Thyroid gland (tissue), 4 donors: ENCODE results near the gene NOS1AP. TPM values are rescaled to one million over a fixed set of nuclear protein-coding genes. Genes with fewer than 3 reads are reported as not detected.

ENCODE experiments used
- DNase-seq, 2 donors: peaks; one replicate each; pipeline ENCODE4 v3.0.0-alpha.2; 2019
- H3K27ac ChIP-seq, 3 donors: fragments of 200-600 bp; sonication (generic); 1 replicate in 2 of 3; 2 replicates in 1 of 3; pipeline ENCODE4 v1.5.1; 2016 to 2019; ENCODE audit warnings: mild to moderate bottlenecking in 1 of 3, moderate library complexity in 1 of 3
- H3K27me3 ChIP-seq: fragments of 200-600 bp; sonication (generic); one replicate; pipeline ENCODE4 v1.5.1; 2019
- H3K36me3 ChIP-seq, 2 donors: fragments of 200-600 bp; sonication (generic); one replicate each; pipeline ENCODE4 v1.5.1; 2016 to 2019
- H3K4me1 ChIP-seq, 2 donors: fragments of 200-600 bp; sonication (generic); one replicate each; pipeline ENCODE4 v1.5.1; 2017 to 2019
- H3K4me3 ChIP-seq, 3 donors: fragments of 200-600 bp; sonication (generic); replicated peaks in 1 of 3; 1 replicate in 2 of 3; 2 replicates in 1 of 3; pipeline ENCODE4 v1.5.1; 2016; ENCODE audit warnings: mild to moderate bottlenecking in 1 of 3
- H3K9me3 ChIP-seq: fragments of 200-600 bp; sonication (generic); one replicate; pipeline ENCODE4 v1.5.1; 2017
- POLR2A ChIP-seq, 2 donors: fragments of 450-650 bp; IDR thresholded peaks; one replicate each; pipeline ENCODE4 v1.6.1; 2017; ENCODE audit warnings: antibody characterized with exemption in 2 of 2, mild to moderate bottlenecking in 2 of 2, moderate library complexity in 1 of 2
- WGBS, 2 donors: methylation state at CpG; one replicate each; pipeline ENCODE4 v1.1.5; 2017; 5-methylcytosine and 5-hydroxymethylcytosine counted together
- intact Hi-C: fragments of 100-400 bp; cut with DNase I; formaldehyde crosslinking; loops from one replicate; pipeline ENCODE4 v1.15.1; 2023
- total RNA-seq, 4 donors: library from RNA; depleted of rRNA; stranded (reverse); fragments of >200 nt; gene quantifications; one replicate each; pipeline ENCODE4 v1.2.3, GENCODE V29; 2016
- TF ChIP-seq, protein P1 (sequence below), 6 experiments: fragments of 200-600 bp in 3 of 6; fragments of 450-650 bp in 3 of 6; sonication (generic) in 3 of 6; IDR thresholded peaks; one replicate each; pipeline ENCODE4 v1.5.1; 2016 to 2019; ENCODE audit warnings: antibody characterized with exemption in 6 of 6, mild to moderate bottlenecking in 2 of 6, inconsistent platforms in 1 of 6, moderate library complexity in 1 of 6

NOS1AP gene
- total RNA-seq, 4 donors from 2014 or later, result 0.40 to 2.2 (median 0.54) TPM

- TF ChIP-seq, protein P1, sequence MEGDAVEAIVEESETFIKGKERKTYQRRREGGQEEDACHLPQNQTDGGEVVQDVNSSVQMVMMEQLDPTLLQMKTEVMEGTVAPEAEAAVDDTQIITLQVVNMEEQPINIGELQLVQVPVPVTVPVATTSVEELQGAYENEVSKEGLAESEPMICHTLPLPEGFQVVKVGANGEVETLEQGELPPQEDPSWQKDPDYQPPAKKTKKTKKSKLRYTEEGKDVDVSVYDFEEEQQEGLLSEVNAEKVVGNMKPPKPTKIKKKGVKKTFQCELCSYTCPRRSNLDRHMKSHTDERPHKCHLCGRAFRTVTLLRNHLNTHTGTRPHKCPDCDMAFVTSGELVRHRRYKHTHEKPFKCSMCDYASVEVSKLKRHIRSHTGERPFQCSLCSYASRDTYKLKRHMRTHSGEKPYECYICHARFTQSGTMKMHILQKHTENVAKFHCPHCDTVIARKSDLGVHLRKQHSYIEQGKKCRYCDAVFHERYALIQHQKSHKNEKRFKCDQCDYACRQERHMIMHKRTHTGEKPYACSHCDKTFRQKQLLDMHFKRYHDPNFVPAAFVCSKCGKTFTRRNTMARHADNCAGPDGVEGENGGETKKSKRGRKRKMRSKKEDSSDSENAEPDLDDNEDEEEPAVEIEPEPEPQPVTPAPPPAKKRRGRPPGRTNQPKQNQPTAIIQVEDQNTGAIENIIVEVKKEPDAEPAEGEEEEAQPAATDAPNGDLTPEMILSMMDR (IDR thresholded peaks at IDR 0.05), result no peak
- no peak for TF ChIP-seq POLR2A (IDR thresholded peaks at IDR 0.05)
Measured at GRCh38 chr1:162134646-162135045, 65.2 kb downstream of the NOS1AP start.

DNA sequence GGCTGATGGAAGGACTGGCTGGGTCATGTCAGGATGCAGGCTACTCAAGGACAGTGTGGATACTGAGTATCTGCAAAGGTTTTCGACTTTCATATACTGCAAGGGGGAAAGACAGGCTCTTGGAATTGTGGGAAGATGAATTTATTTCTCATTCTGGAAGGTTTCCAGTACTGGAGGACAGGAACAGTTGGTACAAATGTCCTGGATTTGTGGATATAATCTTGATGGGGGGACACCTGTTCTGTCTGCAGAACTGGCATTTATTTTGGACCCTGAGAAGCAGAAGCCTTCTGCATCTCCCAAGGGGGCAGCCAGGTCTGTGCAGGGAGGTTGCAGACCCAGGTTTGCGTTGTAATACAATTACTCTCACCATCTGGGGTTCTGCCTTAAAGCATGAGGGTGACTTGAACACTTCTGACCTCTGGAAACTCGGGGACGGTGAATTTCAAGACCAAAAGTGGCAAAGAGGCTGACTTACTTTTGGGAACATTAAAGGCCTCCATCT, 65.8 kb downstream of the NOS1AP start:
- intact Hi-C loops, result no loop called here
- WGBS, 2 donors, result 93 to 95% methylated on average over 4 of the region's 4 CpGs

More at GRCh38 chr1:162134646-162135045, 65.2 kb downstream of the NOS1AP start:
- DNase-seq, result no peak
- H3K36me3 ChIP-seq, result no peaks in the 10 kb centered on the region
- no peak overlapping the region for H3K4me3 ChIP-seq
- no peaks in the 10 kb centered on the region for H3K27me3 ChIP-seq
- no peaks in the 10 kb centered on the region for H3K9me3 ChIP-seq
- 90 to 92% methylated on average over 2 of the region's 2 CpGs for WGBS, 2 donors
- no peaks in the 10 kb centered on the region for H3K4me1 ChIP-seq
- no peak overlapping the region for H3K27ac ChIP-seq
- intact Hi-C loops, result no loop called here

DNA sequence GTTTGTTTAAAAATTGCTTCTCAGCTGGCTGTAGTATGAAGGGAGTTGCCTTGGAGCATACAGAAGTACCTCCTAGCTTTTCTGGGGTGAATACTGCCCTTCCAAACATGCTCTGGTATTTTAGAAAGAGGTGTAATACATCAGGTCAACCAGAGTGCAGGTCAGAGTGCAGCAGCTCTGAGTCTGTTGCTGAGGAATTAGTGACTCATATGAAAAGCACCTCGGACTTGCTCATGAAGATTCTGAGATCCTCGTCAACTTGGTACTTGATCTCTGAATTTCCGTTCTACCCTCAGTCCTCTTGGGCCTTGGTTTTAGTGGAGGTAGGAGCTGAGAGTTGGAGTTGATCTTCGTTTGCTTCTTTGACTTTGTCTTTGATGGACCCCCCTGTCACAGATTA, 67.3 kb downstream of the NOS1AP start:
- Histone ChIP-seq H3K4me1 (no peaks in the 10 kb centered on the region), H3K27me3 (no peaks in the 10 kb centered on the region), H3K9me3 (no peaks in the 10 kb centered on the region), H3K4me3 (no peak overlapping the region), H3K27ac (no peak overlapping the region), H3K36me3 (no peaks in the 10 kb centered on the region)
- TF ChIP-seq, protein P1 (IDR thresholded peaks at IDR 0.05), result no peak
- no peak for TF ChIP-seq POLR2A (IDR thresholded peaks at IDR 0.05)
- no peak for DNase-seq
- WGBS, 2 donors, result 74 to 83% methylated on average over 4 of the region's 4 CpGs
- intact Hi-C loops, result no loop called here

More for the DNA sequence above, 65.8 kb downstream of the NOS1AP start:
- Histone ChIP-seq H3K4me3 (no peak overlapping the region), H3K36me3 (no peaks in the 10 kb centered on the region), H3K27me3 (no peaks in the 10 kb centered on the region), H3K4me1 (no peaks in the 10 kb centered on the region), H3K9me3 (no peaks in the 10 kb centered on the region), H3K27ac (no peak overlapping the region)
- no peak for DNase-seq
- TF ChIP-seq POLR2A (IDR thresholded peaks at IDR 0.05), result no peak
- TF ChIP-seq, protein P1 (IDR thresholded peaks at IDR 0.05), result no peak

- 76 to 85% methylated on average over 8 of the region's 8 CpGs for WGBS, 2 donors
- no peaks in the 10 kb centered on the region for H3K9me3 ChIP-seq
- no peak overlapping the region for H3K27ac ChIP-seq
- no peaks in the 10 kb centered on the region for H3K4me1 ChIP-seq
- no peak overlapping the region for H3K4me3 ChIP-seq
- no peak for DNase-seq
- intact Hi-C loops, result no loop called here
- no peaks in the 10 kb centered on the region for H3K27me3 ChIP-seq
- TF ChIP-seq, protein P1 (IDR thresholded peaks at IDR 0.05), result no peak
- TF ChIP-seq POLR2A (IDR thresholded peaks at IDR 0.05), result no peak
- H3K36me3 ChIP-seq, result no peaks in the 10 kb centered on the region
Measured at GRCh38 chr1:162137179-162137960, 67.9 kb downstream of the NOS1AP start.

GRCh38 chr1:162138112-162138511, 68.6 kb downstream of the NOS1AP start:
- Histone ChIP-seq H3K27ac (no peak overlapping the region), H3K36me3 (no peaks in the 10 kb centered on the region), H3K4me1 (no peaks in the 10 kb centered on the region), H3K9me3 (no peaks in the 10 kb centered on the region), H3K4me3 (no peak overlapping the region), H3K27me3 (no peaks in the 10 kb centered on the region)
- TF ChIP-seq, protein P1 (IDR thresholded peaks at IDR 0.05), result no peak
- no peak for TF ChIP-seq POLR2A (IDR thresholded peaks at IDR 0.05)
- intact Hi-C loops, result no loop called here
- no peak for DNase-seq
- 94 to 97% methylated on average over 2 of the region's 2 CpGs for WGBS, 2 donors
